IMR-90 (cell line): ENCODE results near the gene MAB21L1. TPM values are rescaled to one million over a fixed set of nuclear protein-coding genes. Genes with fewer than 3 reads are reported as not detected.

Experiments
- ATAC-seq: fragments of 200-7000 bp; cut with Tn5 transposase; 2 replicates; pipeline ENCODE4 v1.9.1; 2020; ENCODE audit warnings: low read depth, mild to moderate bottlenecking, moderate library complexity
- BruUV-seq: library from RNA; stranded (reverse); fragments of 400-500 nt; replicated peaks from 2 replicates; lab custom pipeline; 2021; lab: Mats Ljungman, UMichigan
- CTCF ChIA-PET: fragments of 300-600 bp; formaldehyde crosslinking; extraction: SDS; loops from one replicate; lab custom pipeline; 2021; ENCODE audit warnings: antibody characterized with exemption; lab: Yijun Ruan, JAX
- POLR2A ChIA-PET: fragments of 300-600 bp; sonication (Branson Sonifier 250); formaldehyde crosslinking; loops from one replicate; lab custom pipeline; 2022; ENCODE audit warnings: antibody characterized with exemption; ENCODE audit not compliant: unreplicated experiment; lab: Charles Lee
- DNase-seq: peaks from one replicate; pipeline ENCODE4 v3.0.0; 2013
- H2AFZ ChIP-seq: replicated peaks from 2 replicates; pipeline ENCODE3; 2013; ENCODE audit warnings: low read length, mild to moderate bottlenecking; ENCODE audit not compliant: poor library complexity
- H2AK5ac ChIP-seq: 2 replicates; pipeline ENCODE4 v1.6.1; 2013; ENCODE audit warnings: low read depth, low read length, inconsistent platforms
- H2AK9ac ChIP-seq: replicated peaks from 2 replicates; pipeline ENCODE3; 2013; ENCODE audit warnings: mild to moderate bottlenecking, low read depth, low read length, moderate library complexity; ENCODE audit not compliant: poor library complexity
- H2BK120ac ChIP-seq: 2 replicates; pipeline ENCODE4 v1.6.1; 2013; ENCODE audit warnings: low read depth, low read length, inconsistent platforms
- H2BK15ac ChIP-seq: 3 replicates; pipeline ENCODE4 v1.6.1; 2013; ENCODE audit warnings: low read depth, low read length, inconsistent platforms
- H2BK20ac ChIP-seq: 2 replicates; pipeline ENCODE4 v1.6.1; 2013; ENCODE audit warnings: low read depth, mild to moderate bottlenecking, inconsistent platforms, low read length, moderate library complexity
- H2BK5ac ChIP-seq: 2 replicates; pipeline ENCODE4 v1.6.1; 2013; ENCODE audit warnings: mild to moderate bottlenecking, low read depth, low read length, inconsistent platforms; ENCODE audit not compliant: poor library complexity, severe bottlenecking
- H3K14ac ChIP-seq: replicated peaks from 2 replicates; pipeline ENCODE4 v1.6.1; 2013; ENCODE audit warnings: low read depth, low read length, inconsistent platforms
- H3K18ac ChIP-seq: 2 replicates; pipeline ENCODE4 v1.6.1; 2013; ENCODE audit warnings: low read depth, low read length, control low read depth
- H3K23ac ChIP-seq: 2 replicates; pipeline ENCODE4 v1.6.1; 2013; ENCODE audit warnings: low read depth, low read length, inconsistent platforms
- H3K27ac ChIP-seq: 2 replicates; pipeline ENCODE4 v1.5.1; 2013; ENCODE audit warnings: mild to moderate bottlenecking, control low read depth, low read length; ENCODE audit not compliant: insufficient read depth
- H3K27me3 ChIP-seq: 2 replicates; pipeline ENCODE4 v1.6.1; 2013; ENCODE audit warnings: low read length; ENCODE audit not compliant: control insufficient read depth, insufficient read depth
- H3K36me3 ChIP-seq: 2 replicates; pipeline ENCODE4 v1.6.1; 2013; ENCODE audit warnings: low read length, mixed read lengths; ENCODE audit not compliant: control insufficient read depth, insufficient read depth
- H3K4ac ChIP-seq: 2 replicates; pipeline ENCODE4 v1.6.1; 2013; ENCODE audit warnings: low read depth, low read length, inconsistent platforms
- H3K4me1 ChIP-seq: 2 replicates; pipeline ENCODE4 v1.6.1; 2013; ENCODE audit warnings: low read length, mixed read lengths; ENCODE audit not compliant: control insufficient read depth, insufficient read depth
- H3K4me2 ChIP-seq: 2 replicates; pipeline ENCODE4 v1.6.1; 2013; ENCODE audit warnings: low read depth, mild to moderate bottlenecking, control low read depth, low read length, moderate library complexity
- H3K4me3 ChIP-seq: 2 replicates; pipeline ENCODE4 v1.5.1; 2013; ENCODE audit warnings: low read depth, mild to moderate bottlenecking, control low read depth, low read length, moderate library complexity; ENCODE audit not compliant: insufficient read depth
- H3K56ac ChIP-seq: 2 replicates; pipeline ENCODE4 v1.6.1; 2013; ENCODE audit warnings: low read length, inconsistent platforms; ENCODE audit not compliant: insufficient read depth; ENCODE audit errors: extremely low read depth
- H3K79me1 ChIP-seq, 2 experiments: 2 replicates each; pipeline ENCODE4 v1.6.1; 2013; ENCODE audit warnings: low read length in 2 of 2, inconsistent platforms in 1 of 2, low read depth in 1 of 2
- H3K9ac ChIP-seq: 2 replicates; pipeline ENCODE4 v1.6.1; 2013; ENCODE audit warnings: low read depth, low read length, control low read depth
- H3K9me1 ChIP-seq: 2 replicates; pipeline ENCODE4 v1.6.1; 2013; ENCODE audit warnings: low read length, inconsistent platforms; ENCODE audit not compliant: insufficient read depth
- H3K9me3 ChIP-seq: 2 replicates; pipeline ENCODE4 v1.6.1; 2013; ENCODE audit warnings: low read length; ENCODE audit not compliant: control insufficient read depth, insufficient read depth
- H4K20me1 ChIP-seq: 2 replicates; pipeline ENCODE4 v1.6.1; 2013; ENCODE audit warnings: low read length, inconsistent platforms; ENCODE audit not compliant: insufficient read depth
- H4K5ac ChIP-seq: 2 replicates; pipeline ENCODE4 v1.6.1; 2013; ENCODE audit warnings: mild to moderate bottlenecking, low read depth, low read length, control low read depth
- H4K8ac ChIP-seq, 2 experiments: 2 replicates each; pipeline ENCODE4 v1.6.1; 2013; ENCODE audit warnings: low read depth in 2 of 2, low read length in 2 of 2, control low read depth in 1 of 2, inconsistent platforms in 1 of 2
- H4K91ac ChIP-seq: 2 replicates; pipeline ENCODE4 v1.6.1; 2013; ENCODE audit warnings: low read depth, low read length, inconsistent platforms; ENCODE audit not compliant: insufficient read depth
- MAZ ChIP-seq: IDR thresholded peaks from 2 replicates; pipeline ENCODE4 v1.6.1; 2012; ENCODE audit warnings: low read depth, mild to moderate bottlenecking, low read length, improper control_type of control experiment, moderate library complexity, borderline replicate concordance
- NFE2L2 ChIP-seq: fragments of 150-350 bp; IDR thresholded peaks from 2 replicates; pipeline ENCODE4 v1.6.1; 2016; ENCODE audit warnings: low read depth, mild to moderate bottlenecking, low read length
- dilution Hi-C: fragments of 300-500 bp; cut with HindIII; formaldehyde crosslinking; loops from one replicate; pipeline ENCODE4 v1.14.3; 2018; ENCODE audit warnings: low sequenced_read_pairs; ENCODE audit not compliant: unreplicated experiment
- in situ Hi-C: fragments of 300-500 bp; cut with MboI; formaldehyde crosslinking; loops from 3 replicates; pipeline ENCODE4 v1.14.3; 2019; ENCODE audit warnings: low sequenced_read_pairs, inconsistent platforms, mixed read lengths
- intact Hi-C: fragments of 100-400 bp; cut with micrococcal nuclease; formaldehyde crosslinking; loops from 2 replicates; pipeline ENCODE4 v1.10.0; 2022
- polyA plus RNA-seq, 3 experiments: library from polyadenylated mRNA; depleted of rRNA; stranded (reverse); fragments of >200 nt; gene quantifications; 2 replicates each; pipeline ENCODE4 v1.2.3, GENCODE V29; 2012; ENCODE audit warnings: low replicate concordance in 1 of 3
- total RNA-seq: library from RNA; depleted of rRNA; stranded (reverse); fragments of >200 nt; gene quantifications from 2 replicates; pipeline ENCODE4 v1.2.3, GENCODE V29; 2012

The MAB21L1 gene
- total and polyA plus RNA-seq, 2 of the 4 experiments (the other 2 are of a cell fraction): 0.53 to 0.72 TPM

DNA sequence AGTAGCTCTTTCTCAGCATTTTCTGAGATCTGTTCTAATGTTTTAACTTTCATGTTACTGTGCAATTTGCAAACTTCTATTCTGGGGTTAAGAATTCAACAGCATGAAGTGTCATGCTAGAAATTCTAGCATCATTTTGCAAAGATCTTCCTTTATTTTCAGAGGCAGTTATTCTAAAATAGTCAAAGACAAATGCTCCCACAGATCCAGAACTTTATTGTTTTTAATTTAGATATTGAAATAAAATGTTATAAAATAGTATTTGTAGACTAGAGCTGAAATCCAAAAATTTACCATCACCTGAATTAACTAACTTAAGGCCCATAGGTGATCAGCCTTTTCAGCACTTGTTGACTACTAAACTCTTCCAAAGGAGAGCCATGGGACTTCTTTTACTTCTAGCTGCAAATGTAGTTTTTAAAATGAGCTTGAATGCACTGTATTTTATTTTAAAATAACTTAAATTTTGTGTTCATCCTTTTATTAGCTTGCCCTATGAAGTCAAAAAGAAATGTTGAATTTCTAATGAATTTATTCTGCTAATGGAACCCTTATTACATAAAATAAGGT, 3.2 kb downstream of the MAB21L1 start:
- no peak overlapping the region for H3K18ac ChIP-seq
- no peak overlapping the region for H2AK5ac ChIP-seq
- H3K4ac ChIP-seq: no peak overlapping the region
- H2BK120ac ChIP-seq: no peak overlapping the region
- POLR2A ChIA-PET: no interaction called here
- no peak for TF ChIP-seq MAZ
- no peak for TF ChIP-seq NFE2L2
- ATAC-seq: no peak
- no peak overlapping the region for H2AFZ ChIP-seq
- H2BK20ac ChIP-seq: no peak overlapping the region
- H4K5ac ChIP-seq: no peak overlapping the region
- no peak overlapping the region for H3K4me3 ChIP-seq
- no peak overlapping the region for H2BK5ac ChIP-seq
- no peaks in the 10 kb centered on the region for H4K20me1 ChIP-seq
- H4K91ac ChIP-seq: no peak overlapping the region
- DNase-seq: no peak
- no peak overlapping the region for H2AK9ac ChIP-seq
- H3K27me3 ChIP-seq: peaks cover 56% of the 10 kb centered on the region
- no peaks in the 10 kb centered on the region for H3K79me1 ChIP-seq
- intact Hi-C loops (loop anchor here (10.0 kb wide), 2 partner anchors 252 to 482 kb away; no protein-coding TSS in a partner anchor), in situ Hi-C loops (no loop called here), dilution Hi-C loops (no loop called here)
- H3K9me3 ChIP-seq: peaks cover 6% of the 10 kb centered on the region; the same call in 1 of the 2 replicates
- no peaks in the 10 kb centered on the region for H3K4me1 ChIP-seq
- H3K23ac ChIP-seq: no peak overlapping the region
- BruUV-seq: no TSS peak
- H3K14ac ChIP-seq: no peak overlapping the region
- no peak overlapping the region for H3K27ac ChIP-seq
- no peak overlapping the region for H3K9ac ChIP-seq
- H3K9me1 ChIP-seq: no peaks in the 10 kb centered on the region
- H3K56ac ChIP-seq: no peak overlapping the region
- no peak overlapping the region for H4K8ac ChIP-seq
- no peak overlapping the region for H3K4me2 ChIP-seq
- CTCF ChIA-PET: no interaction called here
- no peaks in the 10 kb centered on the region for H3K36me3 ChIP-seq
- no peak overlapping the region for H2BK15ac ChIP-seq
